ENCODE results near the gene EDDM3A.
"Not testable (repeated sequence)": the region's sequence is repeated elsewhere in the genome, so short reads cannot be mapped to it uniquely, and the experiment has no call there.

The EDDM3A gene

GRCh38 chr14:20751963-20752562, 6.4 kb downstream of the EDDM3A start:
- no peak for TF ChIP-seq CTCF (IDR thresholded peaks at IDR 0.05)
- no peak for TF ChIP-seq ZFX (IDR thresholded peaks at IDR 0.05; ENCODE audit: borderline replicate concordance)
- H3K27ac ChIP-seq: no peak overlapping the region

- H3K27ac ChIP-seq: no peak overlapping the region
- TF ChIP-seq CTCF (IDR thresholded peaks at IDR 0.05) (no peak), ZFX (IDR thresholded peaks at IDR 0.05; ENCODE audit: borderline replicate concordance) (no peak)
These were observed 8.6 kb downstream of the EDDM3A start for GRCh38 chr14:20754308-20754707.

- no peak overlapping the region for H3K27ac ChIP-seq
- TF ChIP-seq ZFX (IDR thresholded peaks at IDR 0.05; ENCODE audit: borderline replicate concordance): no peak
- TF ChIP-seq CTCF (IDR thresholded peaks at IDR 0.05): no peak
These were observed 9.3 kb downstream of the EDDM3A start for GRCh38 chr14:20755037-20755436.

- H3K27ac ChIP-seq: no peak overlapping the region
- no peak for TF ChIP-seq ZFX (IDR thresholded peaks at IDR 0.05; ENCODE audit: borderline replicate concordance)
- TF ChIP-seq CTCF (IDR thresholded peaks at IDR 0.05): peak; percentile 31; the same call in 1 of the 2 replicates
These were observed 12.3 kb downstream of the EDDM3A start for GRCh38 chr14:20757965-20758364.

- not testable (repeated sequence) for H3K27ac ChIP-seq
These were observed 13.8 kb downstream of the EDDM3A start for GRCh38 chr14:20759465-20759864.

- TF ChIP-seq CTCF (IDR thresholded peaks at IDR 0.05): no peak
- TF ChIP-seq ZFX (IDR thresholded peaks at IDR 0.05; ENCODE audit: borderline replicate concordance): no peak
- no peak overlapping the region for H3K27ac ChIP-seq
These were observed 15.3 kb downstream of the EDDM3A start for GRCh38 chr14:20760950-20761349.

GRCh38 chr14:20768593-20768892, 22.9 kb downstream of the EDDM3A start:
- H3K27ac ChIP-seq: no peak overlapping the region
- no peak for TF ChIP-seq CTCF (IDR thresholded peaks at IDR 0.05)
- TF ChIP-seq ZFX (IDR thresholded peaks at IDR 0.05; ENCODE audit: borderline replicate concordance): no peak

GRCh38 chr14:20769421-20769820, 23.7 kb downstream of the EDDM3A start:
- no peak overlapping the region for H3K27ac ChIP-seq
- TF ChIP-seq ZFX (IDR thresholded peaks at IDR 0.05; ENCODE audit: borderline replicate concordance): no peak
- no peak for TF ChIP-seq CTCF (IDR thresholded peaks at IDR 0.05)

Measured in 22Rv1 (cell line).